ENCODE data around the gene SVIL.

DNA sequence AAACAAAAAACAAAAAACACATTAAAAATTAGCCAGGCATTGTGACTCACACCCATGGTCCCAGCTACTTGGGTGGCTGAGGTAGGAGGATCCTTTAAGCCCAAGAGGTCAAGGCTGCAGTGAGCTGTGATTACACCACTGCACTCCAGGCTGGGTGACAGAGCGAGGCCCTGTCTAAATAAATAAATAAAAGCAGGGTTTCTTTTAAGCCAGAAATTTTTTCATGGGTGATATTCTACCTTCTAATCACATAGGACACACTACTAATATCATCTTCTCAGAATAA, 14.2 kb upstream of the SVIL start:
- TF ChIP-seq TOE1 (CRISPR knock-in tag; IDR thresholded peaks at IDR 0.05) (no peak), ZFP41 (CRISPR knock-in tag; IDR thresholded peaks at IDR 0.05; ENCODE audit: borderline replicate concordance) (no peak), SP1 (IDR thresholded peaks at IDR 0.05) (no peak), SP1 (CRISPR knock-in tag; IDR thresholded peaks at IDR 0.05) (no peak), KDM1A (CRISPR knock-in tag; IDR thresholded peaks at IDR 0.05) (no peak), TBL1XR1 (IDR thresholded peaks at IDR 0.05; ENCODE audit: borderline replicate concordance, low read length, partially characterized antibody) (no peak), POLR2A (IDR thresholded peaks at IDR 0.05; ENCODE audit: insufficient read depth in 1 of 2, low read depth in 2 of 2, low read length in 2 of 2) (no peak), ZBTB8A (CRISPR knock-in tag; IDR thresholded peaks at IDR 0.05; ENCODE audit: borderline replicate concordance, low read depth) (no peak), CEBPB (IDR thresholded peaks at IDR 0.05; ENCODE audit: borderline replicate concordance, low read depth, low read length) (peak; percentile 38; the same call in 1 of the 2 replicates), GMEB2 (CRISPR knock-in tag; IDR thresholded peaks at IDR 0.05; ENCODE audit: low read depth) (no peak), POLR2AphosphoS5 (IDR thresholded peaks at IDR 0.05; ENCODE audit: low read depth, low read length) (no peak)
